Activated CD8-positive, alpha-beta memory T cell treated with anti-CD3 and anti-CD28 coated beads, Interleukin-2, amount 10 ng/mL, durations not matched to agents 7 days and 5 days (primary cell): ENCODE results near the gene EIF6. TPM values are rescaled to one million over a fixed set of nuclear protein-coding genes. Genes with fewer than 3 reads are reported as not detected.
A peak's percentile ranks its signal among the peaks of the same experiment; 100 is the strongest.

Experiments
- ATAC-seq: fragments of 150-1000 bp; cut with Tn5 transposase; one replicate; pipeline ENCODE4 v1.10.0; 2021; ENCODE audit warnings: moderate library complexity
- CTCF ChIA-PET: fragments of 350-600 bp; sonication (Branson Sonifier 250); formaldehyde crosslinking; loops from one replicate; lab custom pipeline; 2021; ENCODE audit warnings: antibody characterized with exemption; lab: Charles Lee
- DNase-seq: peaks from one replicate; pipeline ENCODE4 v3.0.0-alpha.2; 2020
- H3K27ac Mint-ChIP-seq: one replicate; pipeline ENCODE4 v1.8.0; 2021; ENCODE audit warnings: mild to moderate bottlenecking, mixed read lengths
- H3K27me3 Mint-ChIP-seq: one replicate; pipeline ENCODE4 v1.8.0; 2021; ENCODE audit warnings: mixed read lengths
- H3K36me3 Mint-ChIP-seq: one replicate; pipeline ENCODE4 v1.8.0; 2021; ENCODE audit warnings: mild to moderate bottlenecking, mixed read lengths
- H3K4me1 Mint-ChIP-seq: one replicate; pipeline ENCODE4 v1.8.0; 2021; ENCODE audit warnings: mixed read lengths
- H3K4me3 Mint-ChIP-seq: one replicate; pipeline ENCODE4 v1.8.0; 2021; ENCODE audit warnings: mild to moderate bottlenecking, moderate library complexity, mixed read lengths
- H3K9me3 Mint-ChIP-seq: one replicate; pipeline ENCODE4 v1.8.0; 2022; ENCODE audit warnings: low read depth, mixed read lengths
- total RNA-seq, 2 experiments: library from RNA; stranded (reverse); gene quantifications; one replicate each; pipeline ENCODE4 v1.2.3, GENCODE V29; 2021

EIF6 gene
- total RNA-seq = 100 to 1,000 TPM in 1 of 2 experiments, 10 to 100 TPM in 1; 98.6 to 121 TPM

DNA sequence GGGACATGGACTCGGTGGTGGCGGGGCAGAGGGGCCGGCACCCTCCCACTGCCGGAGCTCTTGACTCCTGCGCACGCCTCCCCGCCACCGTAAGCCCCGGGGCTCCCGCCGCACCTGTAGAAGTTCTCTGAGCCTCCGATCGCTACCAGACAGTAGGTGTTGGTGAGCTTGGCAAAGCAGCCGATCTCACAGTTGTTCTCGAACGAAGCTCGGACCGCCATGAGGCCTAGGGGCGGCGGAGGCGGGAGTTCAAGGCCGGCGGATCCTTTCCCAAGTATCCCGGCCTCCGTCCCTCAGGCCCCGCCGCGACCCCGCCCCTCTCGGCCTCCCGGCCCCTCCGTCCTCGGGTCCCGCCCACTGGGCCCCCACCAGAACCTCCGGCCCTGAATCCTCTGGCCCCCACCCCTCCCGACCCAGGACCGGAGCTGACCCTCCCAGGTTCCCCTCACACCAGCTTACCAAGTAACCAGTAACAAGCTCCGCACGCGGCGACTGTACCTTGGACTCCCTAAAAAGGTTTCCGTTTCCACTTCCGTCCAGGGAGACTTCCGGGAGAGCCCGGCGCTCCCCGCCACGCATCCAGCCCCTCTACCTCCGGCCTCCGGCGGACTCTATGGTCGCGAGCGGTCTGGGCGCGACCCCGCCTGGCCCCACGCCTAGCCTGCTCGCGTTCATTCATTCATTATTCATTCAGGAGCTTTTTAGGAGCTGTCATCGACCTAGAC lies at the start of gene EIF6:
TSS of gene EIF6 (minus strand) at position 506 of the 725 bp plus-strand sequence. CDS start at position 221, 285 bp downstream.
- Mint-ChIP-seq H3K27ac (peak within 1 kb of the TSS; percentile 90), H3K4me3 (peak within 1 kb of the TSS; percentile 84), H3K36me3 (peaks cover 23% of the 10 kb centered on the region), H3K27me3 (no peaks in the 10 kb centered on the region), H3K9me3 (no peaks in the 10 kb centered on the region), H3K4me1 (peaks cover 30% of the 10 kb centered on the region)
- CTCF ChIA-PET = interaction anchor here (0.9 to 3.2 kb wide), 13 partner anchors 9 to 411 kb away, joined by 3 to 22 read pairs (median 4); no protein-coding TSS in a partner anchor
- ATAC-seq (peak; percentile 89), DNase-seq (peak; percentile 87)

DNA sequence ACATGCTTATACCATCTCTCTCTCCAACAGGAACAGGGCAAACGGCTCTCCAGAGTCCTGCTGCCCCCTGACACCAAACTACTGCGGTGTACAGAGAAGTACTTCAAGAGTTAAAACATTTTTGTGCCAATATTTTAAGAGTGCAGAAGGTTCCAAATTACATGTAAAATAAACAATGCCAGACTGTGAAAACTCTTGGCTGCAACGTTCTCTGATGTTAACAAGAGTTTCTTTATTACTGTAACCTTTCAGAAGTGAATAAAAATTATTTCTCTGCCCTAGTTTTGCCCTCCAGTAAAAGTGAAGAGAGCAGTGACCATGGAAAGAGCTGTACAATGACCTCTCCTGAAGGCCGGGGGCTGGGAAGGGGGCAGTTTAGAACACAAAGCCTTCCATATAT lies 49.0 kb upstream of the EIF6 start:
- Mint-ChIP-seq H3K9me3 (no peaks in the 10 kb centered on the region), H3K27ac (no peak overlapping the region), H3K4me3 (no peak overlapping the region), H3K27me3 (no peaks in the 10 kb centered on the region), H3K4me1 (peaks cover 9% of the 10 kb centered on the region), H3K36me3 (no peaks in the 10 kb centered on the region)
- ATAC-seq (no peak), DNase-seq (no peak)
- CTCF ChIA-PET = interaction anchor here (0.8 to 4.4 kb wide), 4 partner anchors 12 to 97 kb away, joined by 3 to 17 read pairs (median 6); no protein-coding TSS in a partner anchor

DNA sequence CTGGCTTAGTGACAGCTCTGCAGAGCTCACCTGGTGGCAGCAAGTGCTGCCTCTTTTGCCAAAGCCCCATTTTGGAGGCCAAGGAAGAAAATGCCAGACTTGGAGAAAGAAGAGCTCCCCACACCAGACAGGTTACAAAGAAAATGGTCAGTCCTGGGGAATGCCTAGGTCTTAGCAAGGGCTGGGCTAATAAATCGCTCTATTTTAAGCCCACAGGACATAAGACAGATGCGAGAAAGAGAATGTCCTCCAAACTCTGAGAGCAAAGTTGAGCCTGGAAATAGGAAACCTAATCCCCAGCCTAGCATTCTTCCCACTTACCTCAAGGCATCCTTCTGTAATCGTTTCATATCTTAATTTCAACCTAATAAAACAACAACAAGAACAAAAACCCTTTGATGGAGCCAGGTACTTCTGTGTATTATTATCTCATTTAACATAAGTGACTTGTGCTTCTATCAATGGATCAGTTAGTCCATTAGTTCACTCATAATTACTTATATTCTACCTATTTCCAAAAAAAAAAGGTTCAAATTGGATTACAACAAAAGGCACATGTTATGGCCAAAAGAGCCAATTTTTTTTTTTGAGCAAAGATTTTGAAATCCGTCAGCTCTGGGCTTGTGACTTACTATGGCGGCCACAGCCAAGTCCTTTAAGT lies 48.1 kb upstream of the EIF6 start:
- Mint-ChIP-seq H3K9me3 (no peaks in the 10 kb centered on the region), H3K36me3 (no peaks in the 10 kb centered on the region), H3K4me1 (peaks cover 9% of the 10 kb centered on the region), H3K4me3 (no peak overlapping the region), H3K27me3 (no peaks in the 10 kb centered on the region), H3K27ac (no peak overlapping the region)
- ATAC-seq (no peak), DNase-seq (no peak)
- CTCF ChIA-PET = interaction anchor here (0.9 to 4.2 kb wide), 4 partner anchors 10 to 236 kb away, joined by 3 to 76 read pairs (median 3); no protein-coding TSS in a partner anchor

DNA sequence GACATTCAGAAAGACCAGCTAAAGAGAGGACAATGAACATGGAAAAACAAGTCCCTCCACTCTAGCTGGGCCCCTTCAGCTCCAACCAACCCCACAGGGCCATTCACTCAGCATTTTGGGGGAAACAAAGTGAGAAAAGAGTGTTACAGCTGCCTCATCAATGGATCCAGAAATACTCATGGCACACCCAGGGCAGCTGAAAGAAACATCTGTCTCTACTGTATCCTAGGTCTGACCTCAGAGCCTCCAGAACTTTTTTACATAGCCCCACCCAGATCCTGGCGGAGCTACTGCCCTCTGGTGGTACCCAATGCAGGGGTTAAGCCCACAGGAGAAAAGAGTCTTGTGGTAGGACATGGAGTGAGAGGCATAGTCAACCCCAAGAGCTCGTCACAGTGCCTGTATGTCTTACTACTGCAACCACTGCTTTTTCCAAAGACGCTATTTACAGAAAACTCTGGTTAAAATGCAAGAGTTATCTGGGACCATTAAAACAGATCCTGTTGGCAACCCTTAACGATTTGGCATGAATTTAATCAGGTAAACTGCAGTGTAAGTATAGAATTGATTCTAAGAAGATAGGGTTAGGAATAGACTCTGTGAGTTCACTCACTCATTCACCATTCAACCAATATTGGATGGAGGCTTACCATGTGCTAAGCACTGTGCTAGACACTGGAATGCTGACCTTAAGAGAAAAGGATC lies 45.0 kb upstream of the EIF6 start:
- peaks cover 5% of the 10 kb centered on the region for H3K36me3 Mint-ChIP-seq
- H3K4me1 Mint-ChIP-seq = peaks cover 9% of the 10 kb centered on the region
- ATAC-seq (peak; percentile 82), DNase-seq (peak; percentile 76)
- no peaks in the 10 kb centered on the region for H3K9me3 Mint-ChIP-seq
- no peak overlapping the region for H3K27ac Mint-ChIP-seq
- no peak overlapping the region for H3K4me3 Mint-ChIP-seq
- H3K27me3 Mint-ChIP-seq = no peaks in the 10 kb centered on the region
- CTCF ChIA-PET = interaction anchor here (0.5 to 4.2 kb wide), 19 partner anchors 10 to 543 kb away, joined by 3 to 76 read pairs (median 4); partner anchors contain the start of gene GDF5

DNA sequence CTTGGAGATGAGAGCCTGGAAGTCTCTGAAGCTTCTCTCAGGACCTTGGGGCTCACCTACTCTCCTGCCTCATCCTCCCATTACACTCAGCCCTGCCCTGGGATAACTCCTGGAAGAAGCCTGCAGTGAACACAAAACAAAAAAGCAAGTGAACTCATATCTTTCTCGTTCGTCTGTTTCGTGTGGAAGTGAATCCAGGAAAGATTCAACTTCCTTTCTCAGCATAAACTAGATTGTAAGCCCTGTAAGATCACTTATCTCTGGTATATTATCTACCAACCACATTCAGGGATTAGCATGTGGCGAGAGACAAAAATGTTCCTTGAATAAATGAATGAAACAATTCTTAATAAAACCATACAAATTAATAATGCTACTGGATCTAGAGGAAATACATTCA lies 44.1 kb upstream of the EIF6 start:
- H3K36me3 Mint-ChIP-seq = peaks cover 5% of the 10 kb centered on the region
- H3K27ac Mint-ChIP-seq = no peak overlapping the region
- H3K9me3 Mint-ChIP-seq = no peaks in the 10 kb centered on the region
- peaks cover 9% of the 10 kb centered on the region for H3K4me1 Mint-ChIP-seq
- H3K4me3 Mint-ChIP-seq = no peak overlapping the region
- no peaks in the 10 kb centered on the region for H3K27me3 Mint-ChIP-seq
- ATAC-seq (no peak), DNase-seq (no peak)
- CTCF ChIA-PET = interaction anchor here (0.7 to 4.2 kb wide), 12 partner anchors 9 to 116 kb away, joined by 3 to 76 read pairs (median 4); no protein-coding TSS in a partner anchor

DNA sequence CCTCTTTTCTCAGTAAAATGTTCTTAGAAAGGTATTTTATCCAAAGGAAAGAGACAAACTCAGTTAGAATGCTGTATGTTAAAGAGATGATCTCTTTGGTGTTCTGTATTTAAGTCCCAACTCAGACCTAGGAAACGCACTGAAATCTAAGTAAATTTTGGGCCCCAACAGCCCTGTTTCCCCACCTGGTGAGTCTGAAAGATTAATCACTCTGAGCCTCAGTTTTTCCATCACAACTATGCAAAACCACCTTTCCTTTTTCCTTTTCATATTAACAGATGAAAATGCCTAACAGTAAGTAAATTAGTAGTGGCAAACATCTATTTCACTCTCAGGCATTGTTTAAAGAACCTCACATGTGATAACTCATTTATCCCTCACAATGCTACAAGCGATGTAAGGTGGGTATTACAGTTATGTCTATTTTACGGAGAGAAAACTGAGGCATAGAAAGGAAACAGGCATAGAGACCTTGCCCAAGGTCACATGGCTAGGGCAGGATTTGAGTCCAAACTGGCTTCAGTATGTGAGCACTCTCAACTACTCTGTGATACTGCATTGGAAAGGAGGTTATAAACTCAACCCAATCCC lies 43.6 kb upstream of the EIF6 start:
- Mint-ChIP-seq H3K4me1 (peaks cover 14% of the 10 kb centered on the region), H3K27ac (no peak overlapping the region), H3K4me3 (no peak overlapping the region), H3K27me3 (no peaks in the 10 kb centered on the region), H3K36me3 (peaks cover 6% of the 10 kb centered on the region), H3K9me3 (no peaks in the 10 kb centered on the region)
- ATAC-seq = no peak
- no peak for DNase-seq
- CTCF ChIA-PET = interaction anchor here (1.1 to 4.2 kb wide), 3 partner anchors 20 to 28 kb away, joined by 3 to 76 read pairs (median 14); no protein-coding TSS in a partner anchor

DNA sequence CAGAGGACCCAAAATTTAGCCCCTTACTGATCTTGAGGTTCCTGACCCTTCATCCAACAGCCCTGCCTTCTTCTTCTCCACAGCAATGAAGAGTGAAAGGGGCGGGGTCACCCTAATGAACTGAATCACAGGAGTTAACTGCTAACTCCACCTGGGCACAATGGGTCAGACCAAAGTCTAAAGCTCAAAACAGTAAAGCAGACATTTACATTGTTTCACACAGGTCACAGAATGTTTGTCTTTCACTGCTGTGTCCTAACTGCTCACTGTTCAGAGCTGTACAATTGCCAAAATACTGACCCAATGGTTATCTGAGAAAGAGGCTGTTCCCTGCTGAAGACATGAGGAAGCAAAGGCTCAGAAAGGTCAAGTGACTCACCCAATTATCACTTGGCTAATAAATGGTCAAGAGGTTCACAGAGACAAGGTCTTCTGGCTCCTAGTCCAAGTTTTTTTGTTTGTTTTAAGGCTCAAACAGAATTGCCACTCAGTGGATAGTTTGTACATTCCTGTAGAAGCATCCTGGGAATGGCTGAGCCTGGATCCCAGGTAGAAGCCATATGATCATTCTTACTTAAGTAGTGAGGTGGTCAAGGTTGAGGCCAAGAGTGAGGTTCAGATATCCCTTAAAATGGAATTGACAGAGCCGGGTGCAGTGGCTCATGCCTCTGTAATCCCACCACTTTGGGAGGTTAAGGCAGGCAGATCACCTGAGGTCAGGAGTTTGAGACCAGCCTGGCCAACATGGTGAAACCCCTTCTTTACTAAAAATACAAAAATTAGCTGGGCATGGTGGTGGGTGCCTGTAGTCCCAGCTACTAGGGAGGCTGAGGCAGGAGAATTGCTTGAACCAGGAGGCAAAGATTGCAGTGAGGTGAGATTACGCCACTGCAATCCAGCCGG lies 42.8 kb upstream of the EIF6 start:
- H3K27ac Mint-ChIP-seq = no peak overlapping the region
- no peaks in the 10 kb centered on the region for H3K27me3 Mint-ChIP-seq
- H3K4me3 Mint-ChIP-seq = no peak overlapping the region
- H3K9me3 Mint-ChIP-seq = no peaks in the 10 kb centered on the region
- ATAC-seq (no peak), DNase-seq (no peak)
- CTCF ChIA-PET = interaction anchor here (0.9 to 1.5 kb wide), 2 partner anchors 22 to 29 kb away, joined by 3 to 9 read pairs; no protein-coding TSS in a partner anchor
- peaks cover 8% of the 10 kb centered on the region for H3K36me3 Mint-ChIP-seq
- H3K4me1 Mint-ChIP-seq = peaks cover 17% of the 10 kb centered on the region

DNA sequence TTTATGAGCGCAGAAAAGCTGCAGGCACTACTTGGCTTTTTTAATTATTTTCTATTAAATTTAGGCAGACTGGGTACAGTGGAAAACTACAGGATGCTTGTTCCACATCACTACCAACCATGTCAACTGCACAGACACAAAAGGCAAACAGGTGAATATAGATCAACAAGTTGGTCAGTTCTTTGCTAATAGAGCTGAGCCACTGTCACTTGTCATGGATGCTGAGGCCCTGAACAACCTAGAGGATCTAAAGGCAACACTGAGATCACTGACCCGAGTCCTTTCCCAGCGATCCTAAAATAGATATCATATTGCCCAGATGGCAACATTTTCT lies 42.1 kb upstream of the EIF6 start:
- Mint-ChIP-seq H3K36me3 (peaks cover 8% of the 10 kb centered on the region), H3K4me1 (peaks cover 17% of the 10 kb centered on the region), H3K27ac (no peak overlapping the region), H3K27me3 (no peaks in the 10 kb centered on the region), H3K4me3 (no peak overlapping the region), H3K9me3 (no peaks in the 10 kb centered on the region)
- DNase-seq = no peak
- CTCF ChIA-PET = interaction anchor here (0.9 to 1.5 kb wide), 2 partner anchors 21 to 28 kb away, joined by 3 to 9 read pairs; no protein-coding TSS in a partner anchor
- ATAC-seq = no peak

DNA sequence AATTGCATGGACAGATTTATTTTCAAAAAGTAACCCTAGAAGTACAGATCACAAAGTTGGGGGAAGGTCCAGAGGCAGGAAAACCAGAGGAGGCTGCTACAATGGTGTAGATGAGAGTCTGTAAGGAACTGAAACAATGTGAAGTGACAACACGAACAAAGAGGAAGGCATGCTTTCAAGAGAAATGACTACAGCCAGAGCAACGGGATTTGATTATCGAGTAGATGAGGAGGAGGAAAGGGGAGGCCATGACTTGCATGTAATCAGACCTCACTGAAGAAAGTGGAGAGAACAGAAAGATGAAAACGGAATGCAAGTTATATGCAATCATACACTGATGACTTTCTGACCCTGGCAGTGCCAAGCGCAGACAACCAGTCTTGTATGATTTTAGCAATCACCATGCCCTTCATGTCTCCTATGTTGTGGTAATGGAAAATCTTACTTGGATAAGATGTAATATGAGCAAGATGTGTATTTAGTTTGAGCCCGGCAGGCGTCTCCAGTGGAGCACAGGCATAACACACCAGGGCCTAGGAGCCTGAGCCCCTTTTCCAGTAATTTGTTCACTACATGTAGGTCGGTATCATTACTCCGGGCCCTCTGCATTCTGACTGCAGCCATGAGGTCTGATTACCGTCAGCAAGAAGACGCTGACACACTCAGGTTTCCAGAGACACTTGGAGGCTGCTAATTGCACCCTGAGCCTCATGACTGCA lies 41.6 kb upstream of the EIF6 start:
- CTCF ChIA-PET = interaction anchor here (0.9 to 1.5 kb wide), 2 partner anchors 21 to 28 kb away, joined by 3 to 9 read pairs; no protein-coding TSS in a partner anchor
- Mint-ChIP-seq H3K4me3 (no peak overlapping the region), H3K27ac (no peak overlapping the region)

DNA sequence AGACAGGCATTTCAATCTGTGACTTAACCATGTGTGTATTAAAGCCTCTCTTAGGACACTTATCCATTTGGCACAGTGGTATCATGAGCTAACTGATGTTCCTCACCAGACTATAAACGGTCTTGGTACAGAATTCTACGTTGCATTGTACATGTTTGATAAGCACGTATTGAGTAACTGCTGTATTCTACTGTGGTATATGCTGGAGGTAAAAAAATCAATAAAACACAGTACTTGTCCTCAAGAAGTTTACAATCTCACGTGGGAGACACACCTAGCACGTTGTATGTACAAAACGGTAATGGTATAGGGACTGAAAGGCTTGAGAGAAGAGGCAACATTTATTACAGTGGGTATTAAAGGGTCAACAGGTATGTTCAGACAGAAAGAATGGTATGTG lies 40.8 kb upstream of the EIF6 start:
- Mint-ChIP-seq H3K36me3 (peaks cover 10% of the 10 kb centered on the region), H3K27me3 (no peaks in the 10 kb centered on the region), H3K27ac (no peak overlapping the region), H3K9me3 (no peaks in the 10 kb centered on the region), H3K4me3 (no peak overlapping the region), H3K4me1 (peaks cover 17% of the 10 kb centered on the region)
- CTCF ChIA-PET = no interaction called here
- ATAC-seq (no peak), DNase-seq (no peak)

More for the DNA sequence above, 41.6 kb upstream of the EIF6 start:
- Mint-ChIP-seq H3K36me3 (peaks cover 8% of the 10 kb centered on the region), H3K4me1 (peaks cover 17% of the 10 kb centered on the region), H3K27me3 (no peaks in the 10 kb centered on the region), H3K9me3 (no peaks in the 10 kb centered on the region)
- DNase-seq (no peak), ATAC-seq (no peak)

DNA sequence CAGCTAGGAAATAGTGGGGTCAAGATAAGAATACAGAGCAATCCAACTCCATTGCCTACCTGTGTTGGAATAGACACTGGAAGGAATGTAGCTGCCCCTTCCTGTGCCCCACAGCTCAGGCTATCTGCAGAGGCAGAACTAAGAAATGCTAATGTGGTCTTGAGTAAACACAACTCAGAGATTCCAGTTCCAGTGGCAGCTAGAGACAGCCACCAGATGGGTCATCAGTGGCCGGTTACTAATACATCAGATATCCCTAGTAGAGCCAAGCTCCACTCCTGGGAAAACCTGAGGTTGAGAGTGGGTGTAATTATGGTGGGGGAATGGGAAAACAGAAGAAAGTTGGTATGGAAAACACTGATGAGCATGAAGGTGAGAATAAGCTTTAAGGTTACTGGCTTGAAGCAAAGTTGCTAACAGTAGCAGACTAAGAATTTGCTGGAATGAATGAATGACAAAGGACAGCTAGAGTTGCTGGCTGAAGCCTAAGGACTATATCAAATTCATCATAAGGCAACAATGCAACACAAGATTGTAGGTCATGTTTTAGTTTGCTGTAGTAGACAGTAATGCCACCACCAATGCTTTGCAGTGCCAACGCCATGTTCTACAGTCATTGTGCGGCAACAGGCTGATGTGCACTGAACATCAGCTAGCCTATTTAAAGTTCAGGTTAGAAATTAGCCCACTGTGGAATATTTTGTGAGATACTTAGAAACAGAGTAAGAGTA lies 36.0 kb upstream of the EIF6 start:
- peaks cover 8% of the 10 kb centered on the region for H3K36me3 Mint-ChIP-seq
- no peak for ATAC-seq

More for the DNA sequence above, 36.0 kb upstream of the EIF6 start:
- CTCF ChIA-PET = interaction anchor here (0.7 to 4.7 kb wide), 6 partner anchors 9 to 21 kb away, joined by 3 to 19 read pairs (median 4); no protein-coding TSS in a partner anchor
- no peaks in the 10 kb centered on the region for H3K9me3 Mint-ChIP-seq
- no peaks in the 10 kb centered on the region for H3K27me3 Mint-ChIP-seq
- H3K4me1 Mint-ChIP-seq = peaks cover 34% of the 10 kb centered on the region
- H3K4me3 Mint-ChIP-seq = no peak overlapping the region
- no peak for DNase-seq
- H3K27ac Mint-ChIP-seq = no peak overlapping the region
